NCI-H524 (cell line): ENCODE measurements around the gene SNORC.
A peak's percentile ranks its signal among the peaks of the same experiment; 100 is the strongest.

Experiments
- DNase-seq, 2 experiments: peaks; one replicate each; lab custom pipeline; 2025; lab: John Stamatoyannopoulos, UW

SNORC gene

DNA sequence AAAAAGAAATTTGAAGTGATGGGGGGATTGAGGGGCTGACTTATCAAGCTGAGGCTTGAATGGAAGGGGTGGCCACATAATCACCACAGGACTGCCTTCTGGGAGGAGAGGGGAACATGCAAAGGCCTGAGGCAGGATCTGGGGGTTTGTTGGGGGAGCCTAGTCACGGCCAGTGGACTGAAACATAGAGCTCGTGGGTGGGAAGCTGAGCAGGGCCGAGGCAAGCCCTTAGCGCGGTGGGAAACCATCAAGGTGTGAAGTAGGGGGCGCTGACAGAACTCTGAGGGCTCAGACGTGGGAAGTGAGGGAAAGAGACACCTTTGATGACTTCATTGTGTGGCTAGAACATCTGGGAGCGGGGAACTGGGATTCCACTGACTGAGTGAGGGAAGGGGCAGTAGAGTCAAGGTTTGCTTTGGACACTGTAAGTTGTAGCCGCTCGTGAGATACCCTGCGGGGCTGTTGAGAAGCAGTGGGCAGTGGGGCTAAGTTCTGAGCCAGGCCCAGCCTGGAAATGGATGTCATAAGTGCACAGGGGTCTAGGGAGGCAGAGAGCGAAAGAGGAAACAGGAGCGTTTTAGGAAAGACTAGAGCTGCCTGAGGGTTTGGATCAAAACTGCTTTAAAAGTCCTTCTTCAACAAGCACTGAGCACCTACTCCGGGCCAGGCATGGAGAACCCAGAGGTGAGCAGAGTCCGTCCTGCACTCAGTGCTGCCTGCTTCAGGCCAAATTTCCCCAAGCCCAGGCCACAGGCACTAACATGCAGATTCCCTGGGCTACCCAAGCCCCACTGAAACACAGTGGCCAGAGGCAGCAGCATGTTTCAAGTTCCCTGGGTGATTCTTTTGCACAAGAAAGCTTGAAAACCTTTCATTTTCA, 686 bp upstream of the SNORC start:
- no peak for DNase-seq

DNA sequence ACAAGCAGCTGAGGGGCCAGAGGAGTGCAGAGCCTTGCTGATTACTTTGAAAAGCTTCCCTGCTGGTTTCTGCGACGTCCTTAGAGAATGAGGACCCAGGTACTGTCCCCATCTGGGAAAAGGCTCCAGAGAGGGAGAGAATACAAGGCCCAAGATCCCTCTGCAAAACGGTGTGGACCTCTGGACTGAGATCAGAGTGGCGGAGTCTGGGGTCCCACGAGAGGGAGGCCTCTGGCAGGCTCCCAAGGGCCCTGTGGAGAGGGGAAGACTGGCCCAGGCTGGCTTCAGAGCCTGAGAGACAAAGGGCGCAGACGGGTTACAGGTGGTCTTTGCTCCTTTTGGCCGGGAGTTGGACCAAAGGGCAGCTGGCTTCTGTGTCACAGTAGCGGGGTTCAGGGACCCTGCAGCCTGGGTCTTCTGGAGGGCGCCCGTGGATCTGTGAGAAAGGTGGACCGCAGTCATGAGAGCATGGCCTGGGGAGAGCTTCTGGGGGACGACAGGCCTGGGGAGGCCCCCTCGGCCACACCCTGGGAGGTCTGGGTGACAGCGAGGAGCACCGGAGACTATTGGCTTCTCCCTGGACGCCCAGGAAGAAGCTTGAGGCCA, 805 bp downstream of the SNORC start:
- no peak for DNase-seq

- no peak for DNase-seq
Observed at GRCh38 chr2:232871418-232871834, 1.4 kb downstream of the SNORC start.

- DNase-seq = no peak
Observed at GRCh38 chr2:232871835-232872736, 2.0 kb downstream of the SNORC start.

DNA sequence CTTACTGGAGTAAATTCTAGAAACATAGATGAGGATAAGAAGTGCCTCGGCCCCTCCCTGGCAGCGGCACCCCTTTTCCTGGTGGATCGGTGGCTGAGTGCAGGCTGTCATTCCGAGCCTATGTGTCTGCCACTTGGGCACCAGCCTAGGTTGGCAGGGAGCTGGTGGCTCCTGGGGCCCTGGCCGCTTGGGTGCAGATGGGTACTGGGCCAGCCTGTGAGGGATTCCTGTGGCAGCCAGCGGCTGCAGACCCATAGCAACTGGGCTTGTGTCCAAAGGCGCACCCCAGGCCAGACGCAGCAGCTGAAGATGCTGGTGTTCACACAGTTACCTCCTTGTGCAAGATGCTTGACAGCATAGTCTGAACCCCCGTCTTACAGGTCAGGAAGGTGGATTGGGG, 2.8 kb downstream of the SNORC start:
- DNase-seq = no peak

DNA sequence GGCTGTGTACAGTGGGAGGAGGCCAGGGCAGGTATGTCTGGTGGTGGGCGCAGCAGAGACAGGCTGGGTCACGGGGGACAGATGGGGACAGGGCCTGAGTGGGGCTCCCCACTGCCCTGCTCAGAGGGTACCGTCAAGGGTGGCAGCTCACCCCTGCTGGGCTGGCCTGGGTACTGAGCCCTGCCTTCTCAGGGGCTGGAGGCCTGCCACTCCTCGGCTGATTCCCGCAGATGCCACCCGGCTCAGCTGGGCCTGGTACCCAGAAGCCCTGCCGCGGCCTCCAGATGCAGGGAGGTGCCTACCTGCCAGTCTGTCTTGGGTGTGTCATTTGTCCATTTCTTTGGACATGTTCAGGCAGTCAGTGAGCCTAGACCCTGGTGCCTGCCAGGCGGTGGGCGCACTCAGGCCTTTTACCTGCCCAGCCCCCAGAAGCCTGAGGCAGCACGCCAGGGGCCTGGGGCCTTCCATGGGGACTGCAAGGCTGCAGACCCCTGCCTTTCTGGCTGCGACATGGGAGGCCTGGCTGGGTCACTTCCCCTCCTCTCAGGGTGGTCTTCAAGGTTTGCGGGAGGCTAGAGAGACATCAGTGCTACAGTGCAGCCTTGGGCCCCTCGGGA, 3.3 kb downstream of the SNORC start:
- DNase-seq = no peak

GRCh38 chr2:232873909-232874641, 4.0 kb downstream of the SNORC start:
- DNase-seq = no peak

- DNase-seq = no peak
Observed at GRCh38 chr2:232874677-232875223, 4.7 kb downstream of the SNORC start.

DNA sequence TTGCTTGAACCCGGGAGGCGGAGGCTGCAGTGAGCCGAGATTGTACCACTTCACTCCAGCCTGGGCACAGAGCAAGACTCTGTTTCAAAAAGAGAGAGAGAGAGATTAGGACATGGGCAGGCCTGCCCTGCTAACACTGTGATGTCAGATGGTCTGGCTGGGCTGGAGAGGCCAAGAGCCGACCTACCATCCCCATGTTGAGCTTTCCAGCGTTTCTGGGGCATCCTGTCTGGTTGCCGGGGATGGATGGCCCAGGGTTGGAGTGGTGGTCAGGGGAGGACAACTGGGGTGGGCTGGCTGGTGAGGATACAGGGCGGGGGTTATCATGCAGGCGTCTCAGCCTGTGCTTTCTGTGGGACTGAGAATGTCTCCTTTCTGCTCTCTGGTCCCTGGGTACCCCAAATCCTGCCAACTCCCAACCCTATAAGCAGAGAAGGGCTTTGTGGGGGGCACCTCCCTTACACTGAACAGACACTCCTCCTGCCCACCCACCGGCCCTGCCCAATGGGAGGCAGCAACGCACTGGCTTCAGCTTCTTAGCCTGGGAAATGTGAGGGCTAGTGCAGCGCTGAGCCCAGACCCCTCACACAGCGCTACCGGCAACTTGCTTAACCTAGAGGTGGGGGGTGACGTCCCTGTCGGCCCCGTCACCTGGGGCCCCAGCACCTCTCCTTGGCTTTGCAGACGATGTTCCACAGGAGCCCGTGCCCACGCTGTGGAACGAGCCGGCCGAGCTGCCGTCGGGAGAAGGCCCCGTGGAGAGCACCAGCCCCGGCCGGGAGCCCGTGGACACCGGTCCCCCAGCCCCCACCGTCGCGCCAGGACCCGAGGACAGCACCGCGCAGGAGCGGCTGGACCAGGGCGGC, 5.4 kb downstream of the SNORC start:
- DNase-seq = peak in 1 of 2 experiments; percentile 44

GRCh38 chr2:232876161-232876977, 6.3 kb downstream of the SNORC start:
- peak; percentile 17 to 78 for DNase-seq

DNA sequence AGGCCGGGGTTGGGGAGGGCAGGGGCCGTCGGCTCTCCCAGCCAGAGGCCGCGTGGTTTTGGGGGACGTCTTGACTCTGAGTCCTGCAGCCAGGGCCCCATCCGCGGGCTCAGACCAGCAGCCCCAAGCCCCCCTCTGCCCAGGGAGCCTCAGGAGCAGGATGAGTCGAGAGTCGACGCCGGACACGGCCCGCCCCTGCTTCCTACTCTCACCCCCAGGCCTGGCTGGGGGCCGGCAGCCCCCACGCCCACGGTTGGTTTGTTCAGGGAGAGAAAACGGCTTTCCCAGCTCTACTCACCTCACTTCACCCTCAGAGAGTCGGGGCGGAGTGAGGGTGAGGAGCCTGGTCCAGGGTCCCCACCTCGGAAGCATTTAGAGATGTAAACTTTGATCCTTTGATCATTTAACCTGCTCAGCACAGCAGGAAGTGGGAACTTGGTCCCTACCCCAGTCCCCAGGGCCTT, 6.9 kb downstream of the SNORC start:
- DNase-seq = no peak

GRCh38 chr2:232877940-232878511, 8.0 kb downstream of the SNORC start:
- DNase-seq = no peak

- DNase-seq = no peak
Observed at GRCh38 chr2:232878855-232879617, 9.0 kb downstream of the SNORC start.

DNA sequence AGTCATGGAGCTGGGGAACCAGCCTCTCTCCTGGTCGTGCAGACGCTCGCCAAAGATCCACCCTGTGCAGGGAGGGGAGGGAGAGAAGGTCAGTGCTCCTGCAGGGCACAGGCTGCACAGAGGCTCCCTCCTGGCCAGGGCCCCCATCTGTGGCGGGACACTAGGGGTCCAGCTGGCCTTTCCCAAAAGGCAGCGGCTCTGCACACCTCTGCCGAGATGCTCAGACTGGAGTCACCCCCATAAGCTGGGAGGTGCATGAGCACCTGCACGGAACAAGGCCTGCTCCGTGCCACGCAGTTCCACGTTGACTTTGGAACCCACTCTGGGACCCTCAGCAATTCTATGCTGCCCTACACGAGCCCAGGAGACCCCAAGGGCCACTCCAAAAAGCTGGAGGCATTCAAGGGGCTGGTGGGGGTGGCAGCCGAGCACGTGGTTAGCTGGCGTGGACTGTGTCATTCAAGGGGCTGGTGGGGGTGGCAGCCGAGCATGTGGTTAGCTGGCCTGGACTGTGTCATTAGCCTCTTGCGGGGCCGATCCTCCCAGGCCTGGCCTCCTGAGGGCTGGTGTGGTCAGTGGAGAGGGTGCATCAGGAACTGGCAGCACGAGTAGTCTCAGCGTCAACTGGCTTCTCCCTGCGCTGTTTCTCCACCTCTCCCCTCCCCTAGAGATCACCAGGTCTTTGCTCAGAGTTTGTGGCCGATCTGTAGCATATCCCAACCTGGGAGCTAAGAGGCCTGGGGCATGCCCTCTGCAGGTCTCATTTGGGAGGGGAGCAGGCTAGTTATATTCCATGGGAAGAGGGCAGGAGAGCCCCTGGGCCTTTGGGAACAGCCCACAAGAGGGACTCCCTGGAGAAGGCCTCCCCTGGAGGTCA, 9.8 kb downstream of the SNORC start:
- no peak for DNase-seq

DNA sequence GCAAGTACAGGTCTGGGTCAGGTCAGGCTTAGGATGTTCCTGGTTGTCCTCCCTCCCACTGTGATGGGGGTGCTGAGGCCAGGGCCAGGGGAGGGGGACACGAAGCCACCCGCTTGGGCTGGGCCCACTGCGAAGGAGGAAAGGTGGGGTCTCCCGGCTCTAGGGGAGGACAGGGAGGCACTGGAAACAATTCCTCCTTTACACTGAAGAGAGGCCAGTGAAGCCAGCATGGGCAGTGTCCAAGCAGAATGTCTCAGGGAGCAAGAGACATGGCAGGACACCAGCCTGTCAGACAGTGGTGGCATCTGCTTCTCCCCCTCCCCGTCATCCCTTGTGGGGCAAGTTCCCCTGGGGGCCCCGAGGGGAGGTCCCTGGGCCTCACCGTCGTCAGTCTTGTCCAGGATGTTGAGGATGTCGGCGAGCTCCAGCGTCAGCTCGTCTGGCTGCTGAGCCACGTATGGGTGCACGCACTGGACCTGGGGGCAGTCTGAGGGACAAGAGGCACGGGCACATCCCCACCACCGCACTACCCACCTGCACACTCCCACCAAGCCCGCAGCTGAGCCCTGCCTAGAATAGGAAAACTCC, 10.8 kb downstream of the SNORC start:
- DNase-seq = no peak

DNA sequence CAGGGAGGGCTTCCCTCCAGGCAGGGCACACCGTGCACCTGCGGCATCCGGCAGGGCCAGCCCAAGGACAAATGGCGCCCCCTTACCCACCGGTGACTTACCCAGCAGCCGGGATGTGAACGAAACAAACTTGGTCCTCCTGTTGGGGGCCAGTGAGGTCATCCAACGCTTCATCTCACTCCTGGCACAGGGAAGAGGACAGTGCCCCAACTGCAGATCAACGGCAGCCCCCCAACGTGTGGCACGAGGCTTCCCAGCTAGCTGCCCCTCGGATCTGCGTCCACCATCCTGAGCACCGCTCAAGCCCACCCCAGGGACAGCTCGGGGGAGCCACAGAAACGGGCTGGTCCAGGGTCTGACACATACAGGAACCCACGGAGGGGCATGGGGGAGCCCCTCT, 12.0 kb downstream of the SNORC start:
- no peak for DNase-seq
